Ureter (tissue), 1 donor: ENCODE measurements around the gene MAGI1. TPM values are rescaled to one million over a fixed set of nuclear protein-coding genes. Genes with fewer than 3 reads are reported as not detected.

Experiments used
- DNase-seq: peaks from one replicate; pipeline ENCODE4 v3.0.0-alpha.2; 2020; ENCODE audit warnings: low spot score
- total RNA-seq: library from RNA; stranded (reverse); gene quantifications from one replicate; pipeline ENCODE4 v1.2.4, GENCODE V29; 2023
- donor health status: DM: yes; HTN: yes; CAD: no.

The MAGI1 gene
- total RNA-seq, 1 donor from 2014 or later = 45.5 TPM

- DNase-seq = no peak
Observed at GRCh38 chr3:65432388-65433003, 606.2 kb downstream of the MAGI1 start.

GRCh38 chr3:65425880-65426279 lies 612.8 kb downstream of the MAGI1 start:
- no peak for DNase-seq

- DNase-seq = no peak
Observed at GRCh38 chr3:65422154-65422553, 616.6 kb downstream of the MAGI1 start.

- no peak for DNase-seq
Observed at GRCh38 chr3:65419233-65419632, 619.5 kb downstream of the MAGI1 start.

- DNase-seq = no peak
Observed at GRCh38 chr3:65413891-65414290, 624.8 kb downstream of the MAGI1 start.

- DNase-seq = no peak
Observed at GRCh38 chr3:65412588-65412987, 626.1 kb downstream of the MAGI1 start.

- DNase-seq = no peak
Observed at GRCh38 chr3:65411367-65411766, 627.4 kb downstream of the MAGI1 start.

GRCh38 chr3:65409176-65409569 lies 629.5 kb downstream of the MAGI1 start:
- DNase-seq = no peak

- no peak for DNase-seq
Observed at GRCh38 chr3:65408531-65409175, 630.1 kb downstream of the MAGI1 start.

GRCh38 chr3:65406470-65406869 lies 632.2 kb downstream of the MAGI1 start:
- DNase-seq = no peak

- no peak for DNase-seq
Observed at GRCh38 chr3:65402597-65402996, 636.1 kb downstream of the MAGI1 start.

GRCh38 chr3:65401359-65402305 lies 637.1 kb downstream of the MAGI1 start:
- DNase-seq = no peak

GRCh38 chr3:65400899-65401298 lies 637.8 kb downstream of the MAGI1 start:
- DNase-seq = no peak

- no peak for DNase-seq
Observed at GRCh38 chr3:65398953-65399352, 639.8 kb downstream of the MAGI1 start.

GRCh38 chr3:65396078-65396477 lies 642.6 kb downstream of the MAGI1 start:
- DNase-seq = no peak

- DNase-seq = no peak
Observed at GRCh38 chr3:65391068-65391467, 647.6 kb downstream of the MAGI1 start.

- no peak for DNase-seq
Observed at GRCh38 chr3:65385805-65386204, 652.9 kb downstream of the MAGI1 start.

GRCh38 chr3:65381496-65382010 lies 657.2 kb downstream of the MAGI1 start:
- DNase-seq = no peak

GRCh38 chr3:65379223-65379622 lies 659.5 kb downstream of the MAGI1 start:
- no peak for DNase-seq

- DNase-seq = no peak
Observed at GRCh38 chr3:65377637-65378036, 661.1 kb downstream of the MAGI1 start.

- no peak for DNase-seq
Observed at GRCh38 chr3:65376426-65376825, 662.3 kb downstream of the MAGI1 start.

GRCh38 chr3:65371053-65371452 lies 667.7 kb downstream of the MAGI1 start:
- DNase-seq = no peak
